Measurements from ENCODE around the gene ARSI.

ARSI gene

GRCh38 chr5:150326707-150327106, 24.0 kb upstream of the ARSI start:
- no peak for DNase-seq (ENCODE audit: low spot score)

- DNase-seq (ENCODE audit: low spot score) = no peak
Measured at GRCh38 chr5:150325426-150325825, 22.7 kb upstream of the ARSI start.

- no peak for DNase-seq (ENCODE audit: low spot score)
Measured at GRCh38 chr5:150323819-150324218, 21.1 kb upstream of the ARSI start.

- DNase-seq (ENCODE audit: low spot score) = no peak
Measured at GRCh38 chr5:150323092-150323491, 20.4 kb upstream of the ARSI start.

GRCh38 chr5:150322202-150322601, 19.5 kb upstream of the ARSI start:
- no peak for DNase-seq (ENCODE audit: low spot score)

- no peak for DNase-seq (ENCODE audit: low spot score)
Measured at GRCh38 chr5:150321784-150322183, 19.1 kb upstream of the ARSI start.

GRCh38 chr5:150321211-150321610, 18.5 kb upstream of the ARSI start:
- no peak for DNase-seq (ENCODE audit: low spot score)

- DNase-seq (ENCODE audit: low spot score) = peak; percentile 88
Measured at GRCh38 chr5:150320044-150320613, 17.4 kb upstream of the ARSI start.

- no peak for DNase-seq (ENCODE audit: low spot score)
Measured at GRCh38 chr5:150319484-150319790, 16.7 kb upstream of the ARSI start.

GRCh38 chr5:150318613-150319483, 16.1 kb upstream of the ARSI start:
- no peak for DNase-seq (ENCODE audit: low spot score)

- DNase-seq (ENCODE audit: low spot score) = no peak
Measured at GRCh38 chr5:150317048-150318003, 14.6 kb upstream of the ARSI start.

GRCh38 chr5:150316320-150316719, 13.6 kb upstream of the ARSI start:
- DNase-seq (ENCODE audit: low spot score) = no peak

GRCh38 chr5:150315245-150315644, 12.5 kb upstream of the ARSI start:
- no peak for DNase-seq (ENCODE audit: low spot score)

GRCh38 chr5:150313921-150314716, 11.4 kb upstream of the ARSI start:
- no peak for DNase-seq (ENCODE audit: low spot score)

GRCh38 chr5:150313501-150313900, 10.8 kb upstream of the ARSI start:
- DNase-seq (ENCODE audit: low spot score) = no peak

GRCh38 chr5:150312518-150312917, 9.8 kb upstream of the ARSI start:
- DNase-seq (ENCODE audit: low spot score) = no peak

- no peak for DNase-seq (ENCODE audit: low spot score)
Measured at GRCh38 chr5:150311015-150311692, 8.4 kb upstream of the ARSI start.

GRCh38 chr5:150310246-150310645, 7.5 kb upstream of the ARSI start:
- DNase-seq (ENCODE audit: low spot score) = no peak

GRCh38 chr5:150309886-150310239, 7.2 kb upstream of the ARSI start:
- no peak for DNase-seq (ENCODE audit: low spot score)

GRCh38 chr5:150309101-150309885, 6.6 kb upstream of the ARSI start:
- peak; percentile 58 for DNase-seq (ENCODE audit: low spot score)
